ENCODE measurements around the gene UBAC1.
"Not testable (repeated sequence)": the region's sequence is repeated elsewhere in the genome, so short reads cannot be mapped to it uniquely, and the experiment has no call there.

The UBAC1 gene

GRCh38 chr9:135901031-135901758 lies 60.0 kb downstream of the UBAC1 start:
- no peak for DNase-seq (ENCODE audit: low spot score)

GRCh38 chr9:135898634-135899407 lies 62.4 kb downstream of the UBAC1 start:
- no peak for DNase-seq (ENCODE audit: low spot score)

GRCh38 chr9:135896626-135897025 lies 64.5 kb downstream of the UBAC1 start:
- no peak for DNase-seq (ENCODE audit: low spot score)

GRCh38 chr9:135896205-135896604 lies 65.0 kb downstream of the UBAC1 start:
- DNase-seq (ENCODE audit: low spot score) = no peak

- no peak for DNase-seq (ENCODE audit: low spot score)
Measured at GRCh38 chr9:135895202-135895848, 65.8 kb downstream of the UBAC1 start.

- DNase-seq (ENCODE audit: low spot score) = no peak
Measured at GRCh38 chr9:135893104-135893503, 68.1 kb downstream of the UBAC1 start.

- DNase-seq (ENCODE audit: low spot score) = not testable (repeated sequence)
Measured at GRCh38 chr9:135892327-135892726, 68.8 kb downstream of the UBAC1 start.

GRCh38 chr9:135891027-135891631 lies 70.0 kb downstream of the UBAC1 start:
- no peak for DNase-seq (ENCODE audit: low spot score)

GRCh38 chr9:135890190-135891026 lies 70.8 kb downstream of the UBAC1 start:
- DNase-seq (ENCODE audit: low spot score) = no peak

GRCh38 chr9:135889564-135890189 lies 71.5 kb downstream of the UBAC1 start:
- DNase-seq (ENCODE audit: low spot score) = no peak

GRCh38 chr9:135888766-135889394 lies 72.3 kb downstream of the UBAC1 start:
- DNase-seq (ENCODE audit: low spot score) = no peak

GRCh38 chr9:135888126-135888765 lies 72.9 kb downstream of the UBAC1 start:
- peak; percentile 77 for DNase-seq (ENCODE audit: low spot score)

GRCh38 chr9:135887585-135888050 lies 73.6 kb downstream of the UBAC1 start:
- no peak for DNase-seq (ENCODE audit: low spot score)

GRCh38 chr9:135887021-135887507 lies 74.1 kb downstream of the UBAC1 start:
- peak; percentile 78 for DNase-seq (ENCODE audit: low spot score)

GRCh38 chr9:135886147-135886981 lies 74.8 kb downstream of the UBAC1 start:
- DNase-seq (ENCODE audit: low spot score) = no peak

GRCh38 chr9:135885100-135885853 lies 75.9 kb downstream of the UBAC1 start:
- DNase-seq (ENCODE audit: low spot score) = no peak

GRCh38 chr9:135884328-135885035 lies 76.7 kb downstream of the UBAC1 start:
- DNase-seq (ENCODE audit: low spot score) = no peak
